Adipose tissue (tissue), 3 donors: ENCODE results near the gene BANF2. TPM values are rescaled to one million over a fixed set of nuclear protein-coding genes. Genes with fewer than 3 reads are reported as not detected.
"Not testable (repeated sequence)": the region's sequence is repeated elsewhere in the genome, so short reads cannot be mapped to it uniquely, and the experiment has no call there.

Experiments
- H3K27ac ChIP-seq: one replicate; pipeline ENCODE4 v1.5.1; 2013; ENCODE audit warnings: low read depth, low read length
- WGBS, 3 donors: extraction: QIAGEN DNeasy Blood & Tissue Kit; methylation state at CpG; one replicate each; pipeline ENCODE4 v1.1.7; 2013; 5-methylcytosine and 5-hydroxymethylcytosine counted together
- polyA plus RNA-seq, 3 donors: library from polyadenylated mRNA; stranded (reverse); fragments of 200-250 nt; gene quantifications; one replicate each; pipeline ENCODE4 v1.2.3, GENCODE V29; 2013
- donor health status: healthy with polysubstance abuse.
- donor health status: Bipolar disorder and iron deficiency.
- donor health status: healthy.

Gene BANF2
- under 1 TPM in 1 of 3 donors, not detected in 2; 0.92 TPM for polyA plus RNA-seq

DNA sequence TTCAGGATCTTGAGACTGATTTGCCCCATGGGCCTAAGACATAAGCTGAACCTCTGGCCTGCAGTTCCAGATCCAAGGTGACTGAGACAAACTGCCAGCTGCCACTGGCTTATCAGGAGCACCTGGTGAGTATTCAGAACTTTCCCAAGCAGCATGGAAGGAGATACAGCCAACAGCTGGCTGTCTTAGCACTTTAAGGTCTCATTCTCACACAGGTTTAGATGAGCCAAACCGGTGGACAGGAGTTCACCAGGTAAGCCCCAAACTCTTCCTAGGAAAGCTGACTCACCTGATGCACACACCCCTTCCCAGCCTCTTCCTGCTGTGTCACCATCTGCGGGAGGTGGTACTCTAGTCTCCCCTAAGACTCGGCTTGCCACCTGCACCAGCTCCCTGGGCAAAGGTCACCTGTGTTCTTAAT, at the start of gene BANF2:
Gene BANF2, plus strand, starts transcription at position 36 of the 421 bp plus-strand sequence. CDS start 25,060 bp downstream, outside the sequence.
- no peak within 1 kb of the TSS for H3K27ac ChIP-seq
- 43 to 64% (median 62%) methylated on average over 3 of the region's 3 CpGs for WGBS, 3 donors

GRCh38 chr20:17650301-17651128, 49.3 kb upstream of the BANF2 start:
- WGBS, 3 donors: 28 to 41% (median 40%) methylated on average over 12 of the region's 12 CpGs
- H3K27ac ChIP-seq: no peak overlapping the region

DNA sequence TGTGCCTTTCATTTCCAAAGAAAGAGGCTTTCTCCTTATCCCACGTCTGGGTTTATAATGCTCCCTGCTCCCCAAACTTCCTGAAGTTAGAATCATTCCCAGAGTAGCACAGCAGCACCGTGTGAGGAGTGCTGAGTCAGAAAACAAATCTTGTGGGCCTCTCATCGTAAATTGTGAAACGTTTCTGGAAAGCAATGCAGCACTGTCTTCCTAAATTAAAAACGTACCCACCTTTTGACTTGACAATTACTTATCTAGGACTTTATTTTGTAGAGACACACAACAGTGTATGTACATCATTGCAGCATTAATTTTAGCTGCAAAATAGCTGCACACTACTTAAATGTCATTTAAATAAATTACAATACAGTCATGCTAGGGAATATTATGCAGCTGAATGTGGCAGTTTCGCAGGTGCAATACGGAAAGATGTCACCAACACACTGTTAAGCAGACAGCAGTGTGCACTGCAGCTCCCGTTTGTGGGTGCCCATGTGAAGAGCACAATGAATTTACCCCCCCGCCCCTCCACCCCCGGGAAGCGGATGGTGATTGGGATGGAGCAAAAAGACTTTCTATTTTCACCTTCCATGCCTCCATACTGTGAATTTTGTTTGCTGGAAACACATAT, 48.5 kb upstream of the BANF2 start:
- WGBS, 3 donors: 29 to 45% (median 45%) methylated on average over 11 of the region's 11 CpGs
- H3K27ac ChIP-seq: no peak overlapping the region

- 31 to 86% (median 77%) methylated on average over 2 of the region's 2 CpGs for WGBS, 3 donors
- peak overlapping the region; percentile 20 for H3K27ac ChIP-seq
These were observed 47.9 kb upstream of the BANF2 start for GRCh38 chr20:17651760-17652388.

DNA sequence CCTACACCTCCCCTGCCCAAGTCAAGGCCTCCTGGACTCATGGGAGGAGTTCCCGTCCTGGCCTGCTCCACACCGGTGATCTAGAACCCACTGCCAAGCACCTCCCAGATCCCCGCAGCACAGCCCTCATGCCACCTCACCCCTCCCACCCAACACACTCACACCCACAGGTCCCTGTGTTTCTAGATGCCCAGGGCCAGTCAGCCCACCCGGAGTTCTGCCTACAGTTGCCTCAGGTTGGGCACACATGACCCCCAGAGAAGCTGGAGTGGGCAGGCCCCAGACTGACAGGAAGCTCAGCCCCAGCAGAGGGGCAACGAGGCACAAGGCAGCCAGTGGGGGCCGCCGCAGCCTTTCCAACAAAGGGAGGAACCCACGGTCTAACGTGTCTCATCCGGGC, 47.4 kb upstream of the BANF2 start:
- 53 to 78% (median 77%) methylated on average over 10 of the region's 10 CpGs for WGBS, 3 donors

GRCh38 chr20:17653835-17654648, 45.7 kb upstream of the BANF2 start:
- H3K27ac ChIP-seq: no peak overlapping the region
- WGBS, 3 donors: 54 to 93% (median 88%) methylated on average over 11 of the region's 11 CpGs

More for the DNA sequence above, 47.4 kb upstream of the BANF2 start:
- H3K27ac ChIP-seq: peak overlapping the region; percentile 20

- H3K27ac ChIP-seq: no peak overlapping the region
- 33 to 58% (median 53%) methylated on average over 7 of the region's 7 CpGs for WGBS, 3 donors
These were observed 45.0 kb upstream of the BANF2 start for GRCh38 chr20:17654649-17655285.

DNA sequence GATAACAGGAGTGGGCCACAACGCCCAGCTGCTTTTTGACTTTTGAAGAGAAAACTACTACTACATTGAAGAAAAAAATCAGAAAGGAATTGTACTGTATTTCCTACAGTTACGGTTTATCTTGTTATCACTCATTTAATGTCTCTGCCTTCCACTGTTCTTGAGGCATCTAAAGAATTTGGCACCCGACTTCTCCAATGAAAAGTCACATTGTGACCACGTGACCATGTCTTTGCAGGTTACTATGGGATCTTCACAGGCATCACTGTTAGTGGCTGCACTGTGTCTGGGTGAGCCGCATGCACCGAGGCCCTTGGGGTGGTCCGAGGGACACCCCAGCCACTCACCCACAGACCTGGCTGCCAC, 44.5 kb upstream of the BANF2 start:
- no peak overlapping the region for H3K27ac ChIP-seq
- 42 to 82% (median 77%) methylated on average over 7 of the region's 7 CpGs for WGBS, 3 donors

GRCh38 chr20:17655865-17656479, 43.8 kb upstream of the BANF2 start:
- no peak overlapping the region for H3K27ac ChIP-seq
- WGBS, 3 donors: 47 to 86% (median 81%) methylated on average over 11 of the region's 11 CpGs

GRCh38 chr20:17657079-17657825, 42.5 kb upstream of the BANF2 start:
- WGBS, 3 donors: 36 to 81% (median 79%) methylated on average over 9 of the region's 9 CpGs
- no peak overlapping the region for H3K27ac ChIP-seq

DNA sequence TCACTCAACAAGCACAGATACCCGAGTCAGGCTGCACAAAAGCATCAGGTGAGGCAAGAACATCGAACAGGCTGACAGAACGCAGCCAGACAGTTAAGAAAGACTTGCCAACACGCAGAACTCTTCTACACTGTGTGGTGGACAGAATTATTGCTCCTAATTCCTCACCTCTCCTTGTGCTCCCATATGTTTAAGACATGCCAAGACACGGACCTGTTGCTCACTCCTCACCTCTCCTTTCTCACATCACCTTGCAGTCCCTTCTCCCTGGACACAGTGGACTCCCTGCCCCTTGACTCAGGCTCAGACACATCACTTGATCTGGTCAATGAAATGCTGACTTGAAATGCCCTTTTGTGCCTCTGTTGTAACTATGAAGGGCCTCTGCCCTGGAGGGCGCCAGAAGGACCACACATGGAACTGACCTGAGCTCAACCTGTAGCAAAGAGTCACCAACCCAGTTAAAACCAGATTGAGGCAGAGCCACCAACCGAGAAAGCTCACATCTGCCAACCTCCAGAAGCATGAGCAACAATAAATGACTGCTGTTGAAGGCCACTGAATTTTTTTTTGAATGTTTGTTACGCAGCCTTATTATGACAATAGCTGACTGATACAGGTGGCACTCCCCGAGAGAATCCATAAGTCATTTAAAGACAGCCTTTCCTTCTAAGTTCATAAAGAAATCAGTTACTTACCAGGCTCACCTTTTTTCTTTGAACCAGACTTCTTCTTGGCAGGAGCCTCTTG, 41.7 kb upstream of the BANF2 start:
- no peak overlapping the region for H3K27ac ChIP-seq
- 56 to 96% (median 93%) methylated on average over 9 of the region's 9 CpGs for whole genome bisulfite sequencing, 3 donors

DNA sequence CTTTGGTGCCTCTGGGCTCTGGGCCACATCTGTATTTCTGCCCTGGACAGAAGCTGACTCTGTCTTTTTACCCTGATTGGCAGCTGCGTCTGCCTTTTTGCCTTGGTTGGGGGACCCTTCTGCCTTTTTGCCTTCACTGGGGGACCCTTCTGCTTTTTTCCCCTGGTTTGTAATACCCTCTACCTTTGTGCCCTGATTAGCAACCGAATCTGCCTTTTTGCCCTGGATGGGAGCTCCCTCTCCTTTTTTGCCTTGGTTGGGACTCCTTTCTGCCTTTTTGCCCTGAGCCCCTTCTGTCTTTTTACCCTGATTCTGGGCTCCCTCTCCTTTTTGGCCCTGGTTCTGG, 41.1 kb upstream of the BANF2 start:
- H3K27ac ChIP-seq: no peak overlapping the region
- WGBS, 3 donors: 64 to 98% (median 98%) methylated on average over 2 of the region's 2 CpGs

GRCh38 chr20:17659344-17659743, 40.4 kb upstream of the BANF2 start:
- 84 to 99% (median 97%) methylated on average over 5 to 7 of the region's 7 CpGs for WGBS, 3 donors
- H3K27ac ChIP-seq: not testable (repeated sequence)

DNA sequence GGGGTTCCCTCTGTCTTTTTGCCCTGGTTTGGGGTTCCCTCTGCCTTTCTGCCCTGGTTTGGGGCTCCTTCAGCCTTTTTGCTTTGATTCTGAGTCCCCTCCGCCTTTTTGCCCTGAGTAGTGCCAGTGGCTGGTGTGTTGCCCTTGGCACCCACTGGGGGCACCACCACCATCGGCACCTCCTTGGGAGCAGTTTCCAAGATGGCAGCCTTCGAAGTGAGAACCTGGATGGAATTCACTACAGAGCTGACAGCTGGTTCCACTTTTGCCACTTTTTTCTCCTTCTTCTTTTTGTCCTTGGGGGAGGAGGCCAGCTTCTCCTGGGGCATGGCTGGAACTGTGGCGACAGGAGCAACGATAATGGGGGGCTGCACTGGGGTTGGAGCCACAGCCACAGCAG, 40.0 kb upstream of the BANF2 start:
- H3K27ac ChIP-seq: no peak overlapping the region
- 71 to 100% (median 96%) methylated on average over 5 of the region's 5 CpGs for WGBS, 3 donors

- H3K27ac ChIP-seq: no peak overlapping the region
- 37 to 84% (median 80%) methylated on average over 6 of the region's 6 CpGs for WGBS, 3 donors
These were observed 39.1 kb upstream of the BANF2 start for GRCh38 chr20:17660667-17661066.

- H3K27ac ChIP-seq: peak overlapping the region; percentile 53
These were observed 38.5 kb upstream of the BANF2 start for GRCh38 chr20:17661121-17661744.

More at GRCh38 chr20:17661121-17661744, 38.5 kb upstream of the BANF2 start:
- 29 to 77% (median 76%) methylated on average over 5 of the region's 5 CpGs for WGBS, 3 donors
